COLO668 (cell line): ENCODE data around the gene EPHB6.
A peak's percentile ranks its signal among the peaks of the same experiment; 100 is the strongest.

Experiments
- DNase-seq: peaks from one replicate; lab custom pipeline; 2025; ENCODE audit not compliant: unreplicated experiment; lab: John Stamatoyannopoulos, UW

Gene EPHB6

GRCh38 chr7:142863891-142864685, 9.2 kb downstream of the EPHB6 start:
- no peak for DNase-seq

- no peak for DNase-seq
These were observed 10.3 kb downstream of the EPHB6 start for GRCh38 chr7:142864980-142865747.

- DNase-seq, result no peak
These were observed 10.9 kb downstream of the EPHB6 start for GRCh38 chr7:142865766-142866165.

- peak; percentile 24 for DNase-seq
These were observed 11.7 kb downstream of the EPHB6 start for GRCh38 chr7:142866361-142867096.

- DNase-seq, result no peak
These were observed 12.2 kb downstream of the EPHB6 start for GRCh38 chr7:142867097-142867378.

- DNase-seq, result no peak
These were observed 12.7 kb downstream of the EPHB6 start for GRCh38 chr7:142867398-142868187.

- DNase-seq, result no peak
These were observed 13.5 kb downstream of the EPHB6 start for GRCh38 chr7:142868188-142868985.

- no peak for DNase-seq
These were observed 14.1 kb downstream of the EPHB6 start for GRCh38 chr7:142868986-142869415.

- DNase-seq, result no peak
These were observed 14.6 kb downstream of the EPHB6 start for GRCh38 chr7:142869434-142869833.

- DNase-seq, result no peak
These were observed 15.3 kb downstream of the EPHB6 start for GRCh38 chr7:142870147-142870559.

GRCh38 chr7:142870566-142871259, 15.8 kb downstream of the EPHB6 start:
- DNase-seq, result no peak

GRCh38 chr7:142871260-142872105, 16.6 kb downstream of the EPHB6 start:
- DNase-seq, result no peak

- no peak for DNase-seq
These were observed 17.3 kb downstream of the EPHB6 start for GRCh38 chr7:142872106-142872675.

GRCh38 chr7:142873281-142873784, 18.5 kb downstream of the EPHB6 start:
- DNase-seq, result no peak

GRCh38 chr7:142873871-142874270, 19.0 kb downstream of the EPHB6 start:
- DNase-seq, result no peak

GRCh38 chr7:142874409-142874808, 19.5 kb downstream of the EPHB6 start:
- no peak for DNase-seq

GRCh38 chr7:142874837-142875236, 20.0 kb downstream of the EPHB6 start:
- no peak for DNase-seq

GRCh38 chr7:142875456-142875855, 20.6 kb downstream of the EPHB6 start:
- no peak for DNase-seq
